Epithelial cell of prostate (primary cell): ENCODE measurements around the gene ZNF543.

Experiments used
- DNase-seq: peaks from one replicate; pipeline ENCODE4 v3.0.0-alpha.2; 2011; ENCODE audit warnings: low read depth, low spot score
- H3K27ac ChIP-seq: fragments of 450-650 bp; 2 replicates; pipeline ENCODE4 v1.5.1; 2017; ENCODE audit warnings: mild to moderate bottlenecking

Gene ZNF543

DNA sequence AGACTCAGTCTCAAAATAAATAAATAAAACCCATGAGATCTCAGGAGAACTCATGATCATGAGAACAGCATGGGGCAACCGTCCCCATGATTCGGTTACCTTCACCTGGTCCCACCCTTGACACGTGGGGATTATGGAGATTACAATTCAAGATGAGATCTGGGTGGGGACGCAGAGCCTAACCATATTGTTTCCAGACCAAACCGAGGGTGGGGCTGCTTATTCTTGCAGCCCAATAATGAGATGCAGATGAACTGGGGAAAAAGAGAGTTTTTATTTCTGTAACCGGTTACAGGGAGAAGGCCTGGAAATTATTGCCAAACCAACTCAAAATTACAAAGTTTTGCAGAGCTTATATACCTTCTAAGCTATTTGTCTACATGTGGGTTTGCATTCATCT, 55.9 kb downstream of the ZNF543 start:
- no peak overlapping the region for H3K27ac ChIP-seq
- DNase-seq = no peak

GRCh38 chr19:57377498-57378146, 57.4 kb downstream of the ZNF543 start:
- no peak overlapping the region for H3K27ac ChIP-seq
- DNase-seq = no peak
